Measurements from ENCODE around the gene KIF18A.
"Not testable (repeated sequence)": the region's sequence is repeated elsewhere in the genome, so short reads cannot be mapped to it uniquely, and the experiment has no call there.

The KIF18A gene

GRCh38 chr11:28137366-28137765, 29.4 kb upstream of the KIF18A start:
- Histone ChIP-seq H3K4me1 (ENCODE audit: control insufficient read depth in 5 of 5, insufficient read depth in 5 of 5, low read length in 5 of 5) (no peaks in the 10 kb centered on the region), H3K36me3 (ENCODE audit: control insufficient read depth in 5 of 5, insufficient read depth in 5 of 5, low read length in 5 of 5) (peaks cover 0 to 12% (median 10%) of the 10 kb centered on the region in 5 donors), H3K27me3 (ENCODE audit: control insufficient read depth in 5 of 5, insufficient read depth in 4 of 5, low read length in 5 of 5) (no peaks in the 10 kb centered on the region), H3K4me3 (ENCODE audit: low read depth in 1 of 5, low read length in 5 of 5) (no peak overlapping the region), H3K9ac (ENCODE audit: low read length in 5 of 5) (no peak overlapping the region), H3K27ac (ENCODE audit: low read depth, low read length) (no peak overlapping the region), H3K9me3 (ENCODE audit: control insufficient read depth in 5 of 5, low read length in 5 of 5) (peaks cover 8 to 21% (median 19%) of the 10 kb centered on the region in 5 donors)

DNA sequence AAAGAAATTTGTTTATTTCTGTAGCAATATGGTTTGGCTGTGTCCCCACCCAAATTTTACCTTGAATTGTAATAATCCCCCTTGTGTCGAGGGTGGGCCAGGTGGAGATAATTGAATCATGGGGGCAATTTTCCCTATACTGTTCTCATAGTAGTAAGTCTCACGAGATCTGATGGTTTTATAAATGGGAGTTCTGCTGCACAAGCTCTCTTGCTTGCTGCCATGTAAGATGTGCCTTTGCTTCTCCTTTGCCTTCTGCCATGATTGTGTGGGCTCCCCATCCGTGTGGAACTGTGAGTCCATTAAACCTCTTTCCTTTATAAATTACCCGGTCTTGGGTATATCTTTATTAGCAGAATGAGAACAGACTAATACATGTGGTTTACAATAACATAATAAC, 28.2 kb upstream of the KIF18A start:
- H3K27ac ChIP-seq (ENCODE audit: low read depth, low read length); H3K4me1 ChIP-seq (ENCODE audit: control insufficient read depth in 5 of 5, insufficient read depth in 5 of 5, low read length in 5 of 5); H3K27me3 ChIP-seq (ENCODE audit: control insufficient read depth in 5 of 5, insufficient read depth in 4 of 5, low read length in 5 of 5); H3K9ac ChIP-seq (ENCODE audit: low read length in 5 of 5); H3K4me3 ChIP-seq (ENCODE audit: low read depth in 1 of 5, low read length in 5 of 5): not testable (repeated sequence)
- H3K9me3 ChIP-seq (ENCODE audit: control insufficient read depth in 5 of 5, low read length in 5 of 5), result peaks cover 8 to 20% (median 19%) of the 10 kb centered on the region in 5 donors
- peaks cover under 1 to 12% (median 11%) of the 10 kb centered on the region in 5 donors for H3K36me3 ChIP-seq (ENCODE audit: control insufficient read depth in 5 of 5, insufficient read depth in 5 of 5, low read length in 5 of 5)

- H3K4me3 ChIP-seq (ENCODE audit: low read depth in 1 of 5, low read length in 5 of 5), result no peak overlapping the region
- H3K36me3 ChIP-seq (ENCODE audit: control insufficient read depth in 5 of 5, insufficient read depth in 5 of 5, low read length in 5 of 5), result peaks cover 4 to 17% (median 14%) of the 10 kb centered on the region in 5 donors
- no peaks in the 10 kb centered on the region for H3K9me3 ChIP-seq (ENCODE audit: control insufficient read depth in 5 of 5, low read length in 5 of 5)
- no peak overlapping the region for H3K27ac ChIP-seq (ENCODE audit: low read depth, low read length)
- no peaks in the 10 kb centered on the region for H3K4me1 ChIP-seq (ENCODE audit: control insufficient read depth in 5 of 5, insufficient read depth in 5 of 5, low read length in 5 of 5)
- H3K9ac ChIP-seq (ENCODE audit: low read length in 5 of 5), result no peak overlapping the region
- H3K27me3 ChIP-seq (ENCODE audit: control insufficient read depth in 5 of 5, insufficient read depth in 4 of 5, low read length in 5 of 5), result no peaks in the 10 kb centered on the region
Observed at GRCh38 chr11:28133146-28133545, 25.2 kb upstream of the KIF18A start.

DNA sequence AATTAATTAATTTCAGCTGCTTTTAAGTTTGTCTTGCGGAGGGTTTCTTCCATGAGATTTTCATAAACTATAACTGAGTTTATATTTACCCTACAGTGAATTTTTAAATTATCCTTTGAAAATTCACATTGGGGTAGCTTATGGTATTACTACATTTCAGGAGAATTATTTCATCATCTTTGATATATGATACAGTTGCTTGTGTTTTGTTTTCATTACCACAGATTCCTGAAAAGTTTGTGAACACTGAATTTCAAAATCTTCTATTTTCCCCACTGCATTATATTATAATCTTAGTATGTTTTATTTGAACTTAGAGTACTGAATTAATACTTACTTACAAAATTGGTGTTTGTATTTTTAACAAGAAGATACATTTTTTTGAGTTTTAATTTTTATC, 24.6 kb upstream of the KIF18A start:
- no peak overlapping the region for H3K27ac ChIP-seq (ENCODE audit: low read depth, low read length)

GRCh38 chr11:28123151-28123581, 15.2 kb upstream of the KIF18A start:
- H3K9ac ChIP-seq (ENCODE audit: low read length in 5 of 5), result no peak overlapping the region
- H3K9me3 ChIP-seq (ENCODE audit: control insufficient read depth in 5 of 5, low read length in 5 of 5), result no peaks in the 10 kb centered on the region
- peaks cover 0 to 30% (median 7%) of the 10 kb centered on the region in 5 donors for H3K36me3 ChIP-seq (ENCODE audit: control insufficient read depth in 5 of 5, insufficient read depth in 5 of 5, low read length in 5 of 5)
- H3K4me3 ChIP-seq (ENCODE audit: low read depth in 1 of 5, low read length in 5 of 5), result no peak overlapping the region
- H3K4me1 ChIP-seq (ENCODE audit: control insufficient read depth in 5 of 5, insufficient read depth in 5 of 5, low read length in 5 of 5), result no peaks in the 10 kb centered on the region
- no peak overlapping the region for H3K27ac ChIP-seq (ENCODE audit: low read depth, low read length)
- no peaks in the 10 kb centered on the region for H3K27me3 ChIP-seq (ENCODE audit: control insufficient read depth in 5 of 5, insufficient read depth in 4 of 5, low read length in 5 of 5)

More for the DNA sequence above, 24.6 kb upstream of the KIF18A start:
- no peak overlapping the region for H3K4me3 ChIP-seq (ENCODE audit: low read depth in 1 of 5, low read length in 5 of 5)
- H3K9ac ChIP-seq (ENCODE audit: low read length in 5 of 5), result no peak overlapping the region
- no peaks in the 10 kb centered on the region for H3K27me3 ChIP-seq (ENCODE audit: control insufficient read depth in 5 of 5, insufficient read depth in 4 of 5, low read length in 5 of 5)
- H3K4me1 ChIP-seq (ENCODE audit: control insufficient read depth in 5 of 5, insufficient read depth in 5 of 5, low read length in 5 of 5), result no peaks in the 10 kb centered on the region
- peaks cover 4 to 19% (median 14%) of the 10 kb centered on the region in 5 donors for H3K36me3 ChIP-seq (ENCODE audit: control insufficient read depth in 5 of 5, insufficient read depth in 5 of 5, low read length in 5 of 5)
- H3K9me3 ChIP-seq (ENCODE audit: control insufficient read depth in 5 of 5, low read length in 5 of 5), result no peaks in the 10 kb centered on the region

GRCh38 chr11:28117712-28118111, 9.8 kb upstream of the KIF18A start:
- H3K4me1 ChIP-seq (ENCODE audit: control insufficient read depth in 5 of 5, insufficient read depth in 5 of 5, low read length in 5 of 5), result no peaks in the 10 kb centered on the region
- H3K4me3 ChIP-seq (ENCODE audit: low read depth in 1 of 5, low read length in 5 of 5), result no peak overlapping the region
- H3K27ac ChIP-seq (ENCODE audit: low read depth, low read length), result no peak overlapping the region
- no peaks in the 10 kb centered on the region for H3K9me3 ChIP-seq (ENCODE audit: control insufficient read depth in 5 of 5, low read length in 5 of 5)
- no peaks in the 10 kb centered on the region for H3K27me3 ChIP-seq (ENCODE audit: control insufficient read depth in 5 of 5, insufficient read depth in 4 of 5, low read length in 5 of 5)
- no peak overlapping the region for H3K9ac ChIP-seq (ENCODE audit: low read length in 5 of 5)
- peaks cover 3 to 16% (median 11%) of the 10 kb centered on the region in 5 donors for H3K36me3 ChIP-seq (ENCODE audit: control insufficient read depth in 5 of 5, insufficient read depth in 5 of 5, low read length in 5 of 5)

- Histone ChIP-seq H3K27ac (ENCODE audit: low read depth, low read length) (no peak overlapping the region), H3K27me3 (ENCODE audit: control insufficient read depth in 5 of 5, insufficient read depth in 4 of 5, low read length in 5 of 5) (no peaks in the 10 kb centered on the region), H3K9ac (ENCODE audit: low read length in 5 of 5) (no peak overlapping the region)
Observed at GRCh38 chr11:28114731-28115130, 6.8 kb upstream of the KIF18A start.

GRCh38 chr11:28114116-28114515, 6.2 kb upstream of the KIF18A start:
- Histone ChIP-seq H3K27me3 (ENCODE audit: control insufficient read depth in 5 of 5, insufficient read depth in 4 of 5, low read length in 5 of 5) (no peaks in the 10 kb centered on the region), H3K9ac (ENCODE audit: low read length in 5 of 5) (no peak overlapping the region), H3K9me3 (ENCODE audit: control insufficient read depth in 5 of 5, low read length in 5 of 5) (no peaks in the 10 kb centered on the region), H3K4me3 (ENCODE audit: low read depth in 1 of 5, low read length in 5 of 5) (no peak overlapping the region), H3K36me3 (ENCODE audit: control insufficient read depth in 5 of 5, insufficient read depth in 5 of 5, low read length in 5 of 5) (peaks cover 3 to 16% (median 11%) of the 10 kb centered on the region in 5 donors), H3K4me1 (ENCODE audit: control insufficient read depth in 5 of 5, insufficient read depth in 5 of 5, low read length in 5 of 5) (peaks cover 0 to 17% (median 14%) of the 10 kb centered on the region in 5 donors), H3K27ac (ENCODE audit: low read depth, low read length) (no peak overlapping the region)

More at GRCh38 chr11:28114731-28115130, 6.8 kb upstream of the KIF18A start:
- Histone ChIP-seq H3K9me3 (ENCODE audit: control insufficient read depth in 5 of 5, low read length in 5 of 5) (no peaks in the 10 kb centered on the region), H3K36me3 (ENCODE audit: control insufficient read depth in 5 of 5, insufficient read depth in 5 of 5, low read length in 5 of 5) (peaks cover 3 to 16% (median 11%) of the 10 kb centered on the region in 5 donors), H3K4me1 (ENCODE audit: control insufficient read depth in 5 of 5, insufficient read depth in 5 of 5, low read length in 5 of 5) (peaks cover 0 to 13% (median 11%) of the 10 kb centered on the region in 5 donors), H3K4me3 (ENCODE audit: low read depth in 1 of 5, low read length in 5 of 5) (no peak overlapping the region)

- H3K9me3 ChIP-seq (ENCODE audit: control insufficient read depth in 5 of 5, low read length in 5 of 5), result no peaks in the 10 kb centered on the region
- H3K27me3 ChIP-seq (ENCODE audit: control insufficient read depth in 5 of 5, insufficient read depth in 4 of 5, low read length in 5 of 5), result no peaks in the 10 kb centered on the region
- peaks cover 0 to 34% (median 31%) of the 10 kb centered on the region in 5 donors for H3K4me1 ChIP-seq (ENCODE audit: control insufficient read depth in 5 of 5, insufficient read depth in 5 of 5, low read length in 5 of 5)
- peaks cover 3 to 12% (median 11%) of the 10 kb centered on the region in 5 donors for H3K36me3 ChIP-seq (ENCODE audit: control insufficient read depth in 5 of 5, insufficient read depth in 5 of 5, low read length in 5 of 5)
- peak overlapping the region; percentile 82 to 96 (median 85) for H3K4me3 ChIP-seq (ENCODE audit: low read depth in 1 of 5, low read length in 5 of 5)
- peak overlapping the region; percentile 78 to 98 (median 94) for H3K9ac ChIP-seq (ENCODE audit: low read length in 5 of 5)
- H3K27ac ChIP-seq (ENCODE audit: low read depth, low read length), result peak overlapping the region; percentile 79
Observed at GRCh38 chr11:28110821-28111200, 2.9 kb upstream of the KIF18A start.

DNA sequence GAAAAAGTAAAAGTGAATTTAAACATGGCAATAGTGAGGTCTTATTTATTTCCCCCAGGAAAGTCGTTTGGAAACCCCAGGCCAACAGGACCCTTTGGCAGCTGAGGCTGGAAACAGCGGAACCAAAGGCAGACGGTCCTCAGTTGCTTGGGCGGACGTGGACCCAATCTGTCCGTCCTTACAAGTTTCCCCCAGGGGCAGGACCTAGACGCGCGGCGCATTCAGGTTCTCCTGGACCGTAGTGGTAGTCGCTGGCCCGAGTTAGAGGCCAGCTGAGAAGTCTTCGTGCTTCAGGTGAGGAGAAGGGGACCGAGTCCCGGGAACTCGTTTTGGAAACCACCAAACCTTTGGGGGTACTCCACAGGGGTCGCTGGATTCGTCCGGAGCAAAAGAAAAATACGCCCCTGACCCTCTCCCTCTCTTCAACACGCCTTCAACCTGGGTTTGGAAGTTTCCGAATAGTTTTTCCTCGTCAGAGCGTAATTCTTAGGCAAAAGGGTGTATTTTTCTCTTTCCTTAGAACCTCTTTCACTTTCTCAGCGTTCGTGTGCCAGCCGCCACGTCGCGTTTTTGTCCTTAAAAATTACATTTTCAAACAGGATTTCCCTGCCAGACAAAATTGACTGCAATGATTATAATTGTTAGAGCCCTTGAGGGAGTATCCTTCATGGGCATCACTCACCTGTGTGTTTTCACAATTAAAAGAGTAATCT, 2.3 kb upstream of the KIF18A start:
- peak overlapping the region; percentile 82 to 96 (median 85) for H3K4me3 ChIP-seq (ENCODE audit: low read depth in 1 of 5, low read length in 5 of 5)
- peak overlapping the region; percentile 78 to 98 (median 94) for H3K9ac ChIP-seq (ENCODE audit: low read length in 5 of 5)
- H3K27ac ChIP-seq (ENCODE audit: low read depth, low read length), result peak overlapping the region; percentile 79
- H3K27me3 ChIP-seq (ENCODE audit: control insufficient read depth in 5 of 5, insufficient read depth in 4 of 5, low read length in 5 of 5), result no peaks in the 10 kb centered on the region
- peaks cover 0 to 34% (median 31%) of the 10 kb centered on the region in 5 donors for H3K4me1 ChIP-seq (ENCODE audit: control insufficient read depth in 5 of 5, insufficient read depth in 5 of 5, low read length in 5 of 5)
- peaks cover 0 to 9% (median 6%) of the 10 kb centered on the region in 5 donors for H3K36me3 ChIP-seq (ENCODE audit: control insufficient read depth in 5 of 5, insufficient read depth in 5 of 5, low read length in 5 of 5)
- no peaks in the 10 kb centered on the region for H3K9me3 ChIP-seq (ENCODE audit: control insufficient read depth in 5 of 5, low read length in 5 of 5)

All from subcutaneous abdominal adipose tissue (tissue), 5 donors.